ENCODE results near the gene PIGU. TPM values are rescaled to one million over a fixed set of nuclear protein-coding genes. Genes with fewer than 3 reads are reported as not detected.

Gene PIGU
- total and polyA plus RNA-seq, 9 of the 15 experiments (the other 6 are each of a cell fraction or from before 2014, with no cell fraction given): 6.5 to 100 (median 28.1) TPM

GRCh38 chr20:34578521-34578920 lies 98.4 kb downstream of the PIGU start (continued):
- TF ChIP-seq CHD7 (IDR thresholded peaks at IDR 0.05; ENCODE audit: low read depth, low read length) (no peak), ZNF511 (CRISPR knock-in tag; IDR thresholded peaks at IDR 0.05) (no peak)

Data from K562 (cell line).